LNCAP (cell line): ENCODE data around the gene TLE2.

ENCODE experiments used
- CTCF ChIP-seq: fragments of 450-650 bp; IDR thresholded peaks from 2 replicates; pipeline ENCODE4 v1.5.1; 2017; ENCODE audit warnings: mild to moderate bottlenecking

The TLE2 gene

DNA sequence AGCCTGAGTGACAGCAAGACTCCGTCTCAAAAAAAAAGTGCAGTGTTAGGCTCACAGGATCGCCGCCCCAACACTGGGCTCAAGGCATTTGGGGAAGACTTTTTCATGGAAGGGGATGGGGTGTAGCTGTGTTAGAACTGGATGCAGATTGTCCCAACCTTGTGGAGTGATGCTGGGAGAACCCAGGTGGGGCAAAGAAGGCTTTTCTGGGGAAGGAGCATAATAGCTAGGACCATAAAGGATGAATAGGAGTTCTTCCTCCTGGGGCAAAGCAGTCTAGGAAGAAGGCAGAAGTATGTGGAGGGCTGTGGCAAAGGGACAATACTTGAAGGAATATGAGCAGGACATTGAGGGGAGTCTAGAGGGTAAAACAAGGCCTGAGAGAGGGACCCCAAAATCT, 40.5 kb downstream of the TLE2 start:
- no peak for TF ChIP-seq CTCF

DNA sequence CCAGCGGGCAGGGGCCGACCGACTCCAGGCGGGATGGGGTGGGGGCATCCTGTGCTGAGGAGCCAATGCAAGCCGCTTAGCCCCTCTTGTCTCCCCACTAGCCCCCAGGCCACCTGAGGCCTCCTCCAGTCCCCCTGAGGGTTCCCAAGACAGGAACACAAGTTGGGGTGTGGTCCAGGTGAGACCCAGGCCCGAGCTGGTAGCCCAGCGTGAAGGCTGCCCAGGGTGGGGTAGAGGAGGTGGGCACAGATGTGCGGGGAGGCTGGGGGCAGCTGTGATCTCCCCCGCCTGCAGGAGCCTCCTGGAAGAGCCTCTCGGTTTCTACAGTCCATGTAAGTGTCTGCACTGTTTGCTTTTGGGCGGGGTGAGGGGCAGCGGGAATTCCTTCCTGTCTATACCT, 41.3 kb downstream of the TLE2 start:
- TF ChIP-seq CTCF: no peak

- no peak for TF ChIP-seq CTCF
Observed at GRCh38 chr19:2986951-2987524, 42.0 kb downstream of the TLE2 start.

- TF ChIP-seq CTCF: no peak
Observed at GRCh38 chr19:2984215-2984528, 44.9 kb downstream of the TLE2 start.

DNA sequence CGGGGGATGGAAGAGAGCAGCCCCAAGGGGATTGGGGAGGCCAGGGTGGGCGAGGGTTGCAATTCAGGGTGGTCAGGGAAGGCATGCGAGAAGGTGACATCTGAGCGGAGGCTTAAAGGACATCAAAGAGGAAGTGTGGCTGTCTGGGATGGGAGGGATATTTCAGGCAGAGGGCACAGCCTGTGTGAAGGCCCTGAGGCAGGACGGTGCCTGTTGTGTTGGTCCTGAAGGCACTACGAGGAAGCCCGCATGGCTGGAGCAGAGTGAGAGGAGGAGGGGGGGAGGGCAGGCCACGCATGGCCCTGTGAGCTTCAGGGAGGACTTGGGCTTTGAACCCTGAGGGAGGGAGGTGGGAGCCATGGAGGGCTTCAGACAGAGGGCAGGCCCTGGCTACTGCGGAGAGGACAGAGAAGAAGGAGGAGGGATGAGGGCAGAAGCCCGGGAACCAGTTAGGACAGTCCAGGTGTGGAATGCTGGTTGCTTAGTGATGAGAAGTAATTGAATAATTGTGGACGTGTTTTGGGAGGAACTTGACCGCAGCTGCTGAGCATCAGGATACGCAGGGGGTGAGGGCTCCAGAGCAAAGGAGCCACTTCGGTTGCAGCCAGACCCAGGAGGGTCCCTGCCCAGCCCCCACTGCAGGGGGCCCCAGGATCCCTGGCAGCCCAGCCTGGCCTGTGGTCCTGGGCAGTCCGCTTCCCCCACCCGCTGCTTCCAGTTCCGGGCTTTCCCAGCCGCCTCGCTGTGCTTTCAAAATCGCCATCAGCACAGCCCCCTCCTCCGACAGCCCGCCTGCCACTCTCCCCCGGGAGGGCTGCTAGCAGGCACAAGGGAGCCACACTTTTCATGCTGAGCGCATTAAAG, 45.5 kb downstream of the TLE2 start:
- no peak for TF ChIP-seq CTCF

GRCh38 chr19:2982983-2983350, 46.1 kb downstream of the TLE2 start:
- TF ChIP-seq CTCF: no peak

- no peak for TF ChIP-seq CTCF
Observed at GRCh38 chr19:2982561-2982960, 46.5 kb downstream of the TLE2 start.
